Colonic mucosa (tissue), 4 donors: Measurements from ENCODE around the gene MRPL1. TPM values are rescaled to one million over a fixed set of nuclear protein-coding genes. Genes with fewer than 3 reads are reported as not detected.
A peak's percentile ranks its signal among the peaks of the same experiment; 100 is the strongest.

Source experiments
- DNase-seq: peaks from one replicate; pipeline ENCODE4 v3.0.0-alpha.2; 2020
- H3K27ac ChIP-seq: fragments of 200-600 bp; one replicate; pipeline ENCODE4 v1.8.0; 2021
- H3K27me3 ChIP-seq: fragments of 200-600 bp; one replicate; pipeline ENCODE4 v1.8.0; 2021
- H3K36me3 ChIP-seq: fragments of 200-600 bp; one replicate; pipeline ENCODE4 v1.8.0; 2021
- H3K4me1 ChIP-seq: fragments of 200-600 bp; one replicate; pipeline ENCODE4 v1.8.0; 2021; ENCODE audit warnings: mild to moderate bottlenecking
- H3K4me3 ChIP-seq: fragments of 200-600 bp; one replicate; pipeline ENCODE4 v1.8.0; 2021
- H3K9ac ChIP-seq, 2 donors: one replicate each; pipeline ENCODE4 v1.7.0; 2013; ENCODE audit warnings: control low read depth in 2 of 2, low read depth in 2 of 2, low read length in 2 of 2
- H3K9me3 ChIP-seq: fragments of 200-600 bp; one replicate; pipeline ENCODE4 v1.8.0; 2021
- CTCF ChIP-seq: fragments of 200-600 bp; IDR thresholded peaks from one replicate; pipeline ENCODE4 v1.8.0; 2022; ENCODE audit warnings: antibody characterized with exemption, mild to moderate bottlenecking
- intact Hi-C: fragments of 100-400 bp; cut with DNase I; formaldehyde crosslinking; loops from one replicate; pipeline ENCODE4 v1.14.1; 2022
- total RNA-seq, 2 donors: library from RNA; stranded (reverse); fragmentation: NEBNext Ultra II Directional in 1 of 2; extraction: Animal tissue kit (Norgen Biotek cat#: 25700) in 1 of 2; gene quantifications; one replicate each; pipeline ENCODE4 v1.2.1, GENCODE V29; 2021
- donor health status: healthy.
- donor health status: DM: no; HTN: no; CAD: no.
- donor health status: DM: no; HTN: no; CAD: no.

MRPL1 gene
- 10 to 100 TPM; 37.2 to 42.3 TPM for total RNA-seq

GRCh38 chr4:77862478-77863216, at the start of gene MRPL1:
Gene MRPL1, plus strand, starts transcription at chr4:77862830. Its CDS starts 19 bp downstream, at chr4:77862849.
- H3K36me3 ChIP-seq: no peaks in the 10 kb centered on the region
- no peaks in the 10 kb centered on the region for H3K27me3 ChIP-seq
- TF ChIP-seq CTCF: no peak
- peak within 1 kb of the TSS; percentile 64 to 88 for H3K9ac ChIP-seq
- peak within 1 kb of the TSS; percentile 96 for H3K27ac ChIP-seq
- peak within 1 kb of the TSS; percentile 79 for H3K4me3 ChIP-seq
- no peaks in the 10 kb centered on the region for H3K4me1 ChIP-seq
- DNase-seq: peak; percentile 92
- no peaks in the 10 kb centered on the region for H3K9me3 ChIP-seq
- intact Hi-C loops: loop anchor here (5.0 kb wide), 1 partner anchor 40 kb away; no protein-coding TSS in a partner anchor

GRCh38 chr4:77815636-77816035, 47.0 kb upstream of the MRPL1 start:
- intact Hi-C loops: no loop called here
- no peaks in the 10 kb centered on the region for H3K4me1 ChIP-seq
- H3K4me3 ChIP-seq: no peak overlapping the region
- H3K9me3 ChIP-seq: no peaks in the 10 kb centered on the region
- H3K36me3 ChIP-seq: no peaks in the 10 kb centered on the region
- no peaks in the 10 kb centered on the region for H3K27me3 ChIP-seq
- no peak overlapping the region for H3K27ac ChIP-seq
- no peak for DNase-seq
- no peak overlapping the region for H3K9ac ChIP-seq
- TF ChIP-seq CTCF: no peak

- Histone ChIP-seq H3K27me3 (no peaks in the 10 kb centered on the region), H3K36me3 (no peaks in the 10 kb centered on the region), H3K4me3 (no peak overlapping the region), H3K27ac (no peak overlapping the region), H3K4me1 (no peaks in the 10 kb centered on the region), H3K9ac (no peak overlapping the region), H3K9me3 (no peaks in the 10 kb centered on the region)
- no peak for DNase-seq
- no peak for TF ChIP-seq CTCF
- intact Hi-C loops: no loop called here
These were observed 46.1 kb upstream of the MRPL1 start for GRCh38 chr4:77816546-77816945.

GRCh38 chr4:77817304-77818072, 45.1 kb upstream of the MRPL1 start:
- Histone ChIP-seq H3K9me3 (no peaks in the 10 kb centered on the region), H3K36me3 (no peaks in the 10 kb centered on the region), H3K27me3 (no peaks in the 10 kb centered on the region), H3K4me1 (no peaks in the 10 kb centered on the region), H3K4me3 (peak overlapping the region; percentile 90), H3K27ac (peak overlapping the region; percentile 100), H3K9ac (peak overlapping the region; percentile 81 to 96)
- no peak for TF ChIP-seq CTCF
- DNase-seq: peak; percentile 47
- intact Hi-C loops: no loop called here

GRCh38 chr4:77818073-77818601, 44.5 kb upstream of the MRPL1 start:
- H3K9me3 ChIP-seq: no peaks in the 10 kb centered on the region
- H3K9ac ChIP-seq: peak overlapping the region; percentile 81 to 96
- TF ChIP-seq CTCF: peak; percentile 35
- DNase-seq: peak; percentile 84
- no peaks in the 10 kb centered on the region for H3K36me3 ChIP-seq
- H3K4me3 ChIP-seq: peak overlapping the region; percentile 90
- intact Hi-C loops: no loop called here
- H3K4me1 ChIP-seq: no peaks in the 10 kb centered on the region
- no peaks in the 10 kb centered on the region for H3K27me3 ChIP-seq
- H3K27ac ChIP-seq: peak overlapping the region; percentile 100
